Measurements from ENCODE around the gene NAT16. TPM values are rescaled to one million over a fixed set of nuclear protein-coding genes. Genes with fewer than 3 reads are reported as not detected.
A peak's percentile ranks its signal among the peaks of the same experiment; 100 is the strongest.

NAT16 gene
- total RNA-seq, 4 donors from 2014 or later, result not detected

DNA sequence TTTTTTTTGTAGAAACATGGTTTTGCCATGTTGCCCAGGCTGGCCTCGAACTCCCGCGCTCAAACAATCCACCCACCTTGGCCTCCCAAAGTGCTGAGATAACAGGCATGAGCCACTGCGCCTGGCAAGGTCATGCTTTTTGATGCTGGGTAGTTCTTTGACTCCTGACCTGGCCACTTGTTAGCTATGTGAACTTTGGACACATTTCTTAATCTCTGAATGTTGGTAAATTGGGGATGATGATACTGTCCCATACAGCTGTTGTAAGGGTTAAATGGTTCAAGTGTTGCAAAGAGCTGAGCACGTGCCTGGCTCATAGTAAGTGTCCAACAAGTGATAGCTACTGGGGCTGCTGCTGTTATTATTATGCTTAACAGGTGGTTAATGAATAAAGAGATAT lies 40.2 kb upstream of the NAT16 start:
- H3K27ac ChIP-seq, result no peak overlapping the region
- H3K4me1 ChIP-seq, result peaks cover 0 to 51% (median 20%) of the 10 kb centered on the region in 3 donors
- no peaks in the 10 kb centered on the region for H3K9me3 ChIP-seq
- no peak for ATAC-seq
- TF ChIP-seq CTCF (IDR thresholded peaks at IDR 0.05) (no peak), POLR2A (IDR thresholded peaks at IDR 0.05) (no peak), POLR2AphosphoS5 (IDR thresholded peaks at IDR 0.05) (no peak), EP300 (IDR thresholded peaks at IDR 0.05) (no peak)
- no peak overlapping the region for H3K4me3 ChIP-seq
- 80 to 85% methylated on average over 2 to 5 of the region's 5 CpGs for WGBS, 2 donors (ENCODE audit: low coverage in 1 of 2)
- peaks cover 0 to 49% of the 10 kb centered on the region in 2 donors for H3K36me3 ChIP-seq
- no peaks in the 10 kb centered on the region for H3K27me3 ChIP-seq

GRCh38 chr7:101218236-101219125 lies 38.4 kb upstream of the NAT16 start:
- H3K27me3 ChIP-seq, result no peaks in the 10 kb centered on the region
- no peak for ATAC-seq
- peaks cover 0 to 49% of the 10 kb centered on the region in 2 donors for H3K36me3 ChIP-seq
- peaks cover 0 to 59% (median 20%) of the 10 kb centered on the region in 3 donors for H3K4me1 ChIP-seq
- peak overlapping the region; percentile 39 to 95 for H3K4me3 ChIP-seq
- WGBS, 2 donors (ENCODE audit: low coverage in 1 of 2), result 10 to 23% methylated on average over 7 to 18 of the region's 26 CpGs
- TF ChIP-seq EP300 (IDR thresholded peaks at IDR 0.05), result no peak
- no peak for TF ChIP-seq POLR2AphosphoS5 (IDR thresholded peaks at IDR 0.05)
- TF ChIP-seq POLR2A (IDR thresholded peaks at IDR 0.05), result no peak
- TF ChIP-seq CTCF (IDR thresholded peaks at IDR 0.05), result no peak
- no peaks in the 10 kb centered on the region for H3K9me3 ChIP-seq
- peak overlapping the region in 3 of 4 donors; percentile 90 to 97 (median 94) for H3K27ac ChIP-seq

GRCh38 chr7:101217388-101218235 lies 37.5 kb upstream of the NAT16 start, which contains the start of the genes PLOD3 and ZNHIT1:
PLOD3 (minus strand) TSS chr7:101217581; CDS start chr7:101217274, 307 bp downstream.
ZNHIT1 (plus strand) TSS chr7:101218165; CDS start chr7:101218196, 31 bp downstream.
- Histone ChIP-seq H3K4me3 (peak within 1 kb of the TSS; percentile 39 to 95), H3K27ac (peak within 1 kb of the TSS; percentile 73 to 97 (median 92)), H3K27me3 (no peaks in the 10 kb centered on the region), H3K36me3 (peaks cover 0 to 49% of the 10 kb centered on the region in 2 donors), H3K4me1 (peaks cover 0 to 59% (median 20%) of the 10 kb centered on the region in 3 donors), H3K9me3 (no peaks in the 10 kb centered on the region)
- TF ChIP-seq EP300 (IDR thresholded peaks at IDR 0.05) (no peak), POLR2A (IDR thresholded peaks at IDR 0.05) (peak; percentile 8 to 35), POLR2AphosphoS5 (IDR thresholded peaks at IDR 0.05) (peak; percentile 61), CTCF (IDR thresholded peaks at IDR 0.05) (peak in 2 of 4 experiments; percentile 23 to 56)
- ATAC-seq, result peak; percentile 94
- WGBS, 2 donors (ENCODE audit: low coverage in 1 of 2), result 0% methylated on average over 5 to 22 of the region's 57 CpGs

GRCh38 chr7:101216860-101217387 lies 36.8 kb upstream of the NAT16 start:
- WGBS, 2 donors (ENCODE audit: low coverage in 1 of 2), result 0% methylated on average over 2 of the region's 34 CpGs; no CpG with 5 or more reads in 1 of the 2 donors
- H3K36me3 ChIP-seq, result peaks cover 0 to 49% of the 10 kb centered on the region in 2 donors
- no peak for TF ChIP-seq EP300 (IDR thresholded peaks at IDR 0.05)
- peak overlapping the region; percentile 39 to 95 for H3K4me3 ChIP-seq
- H3K4me1 ChIP-seq, result peaks cover 0 to 53% (median 20%) of the 10 kb centered on the region in 3 donors
- H3K9me3 ChIP-seq, result no peaks in the 10 kb centered on the region
- H3K27me3 ChIP-seq, result no peaks in the 10 kb centered on the region
- H3K27ac ChIP-seq, result peak overlapping the region; percentile 73 to 97 (median 92)
- ATAC-seq, result no peak

Data from gastroesophageal sphincter (tissue), 4 donors.